Measurements from ENCODE around the gene FCGR1A.
"Not testable (repeated sequence)": the region's sequence is repeated elsewhere in the genome, so short reads cannot be mapped to it uniquely, and the experiment has no call there.

DNA sequence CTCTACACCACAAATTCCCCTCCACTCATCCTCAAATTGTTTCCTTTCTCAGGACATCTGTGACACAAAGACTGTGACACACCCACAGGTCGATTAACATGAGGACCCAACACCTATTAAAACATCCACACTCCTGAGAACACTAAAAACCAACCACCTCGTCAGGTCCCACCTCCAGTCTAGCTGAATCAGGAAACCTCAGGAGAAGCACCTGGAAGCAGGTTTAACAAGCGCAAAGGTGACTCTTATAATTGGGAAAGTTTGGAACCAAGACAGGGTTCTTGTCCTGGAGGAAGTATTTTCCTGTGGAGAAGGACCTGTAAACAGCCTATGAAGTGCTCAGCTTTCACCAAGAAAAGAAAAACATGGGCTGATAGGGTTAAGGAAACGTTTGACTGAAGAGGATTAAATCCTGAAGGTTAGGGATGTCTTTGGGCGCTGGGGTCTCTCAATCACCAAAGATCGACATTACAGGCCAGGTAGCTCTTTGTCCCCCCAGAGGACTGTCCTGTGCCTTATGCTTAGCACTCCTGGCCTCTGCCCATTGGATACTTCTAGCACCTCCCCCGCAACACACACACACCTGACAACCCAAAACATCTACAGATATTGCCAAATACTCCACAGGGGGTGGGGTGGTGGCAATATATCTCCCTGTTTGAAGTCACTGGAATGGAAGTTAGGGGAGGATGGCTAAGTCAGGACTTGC, 28.4 kb downstream of the FCGR1A start:
- 0 out of 2 replicates have a peak, but pooled peaks have one; percentile 32 for TF ChIP-seq POLR2AphosphoS5 (IDR thresholded peaks at IDR 0.05; ENCODE audit: low read depth, low read length)
- not testable (repeated sequence) for TF ChIP-seq POLR2A (IDR thresholded peaks at IDR 0.05; ENCODE audit: borderline replicate concordance, extremely low read depth, insufficient read depth, insufficient read length); EZH2 (IDR thresholded peaks at IDR 0.05); FOSL1 (IDR thresholded peaks at IDR 0.05; ENCODE audit: low read depth); YY1 (IDR thresholded peaks at IDR 0.05; ENCODE audit: extremely low read depth, insufficient replicate concordance, low read depth, low read length)
- TF ChIP-seq, protein P1, sequence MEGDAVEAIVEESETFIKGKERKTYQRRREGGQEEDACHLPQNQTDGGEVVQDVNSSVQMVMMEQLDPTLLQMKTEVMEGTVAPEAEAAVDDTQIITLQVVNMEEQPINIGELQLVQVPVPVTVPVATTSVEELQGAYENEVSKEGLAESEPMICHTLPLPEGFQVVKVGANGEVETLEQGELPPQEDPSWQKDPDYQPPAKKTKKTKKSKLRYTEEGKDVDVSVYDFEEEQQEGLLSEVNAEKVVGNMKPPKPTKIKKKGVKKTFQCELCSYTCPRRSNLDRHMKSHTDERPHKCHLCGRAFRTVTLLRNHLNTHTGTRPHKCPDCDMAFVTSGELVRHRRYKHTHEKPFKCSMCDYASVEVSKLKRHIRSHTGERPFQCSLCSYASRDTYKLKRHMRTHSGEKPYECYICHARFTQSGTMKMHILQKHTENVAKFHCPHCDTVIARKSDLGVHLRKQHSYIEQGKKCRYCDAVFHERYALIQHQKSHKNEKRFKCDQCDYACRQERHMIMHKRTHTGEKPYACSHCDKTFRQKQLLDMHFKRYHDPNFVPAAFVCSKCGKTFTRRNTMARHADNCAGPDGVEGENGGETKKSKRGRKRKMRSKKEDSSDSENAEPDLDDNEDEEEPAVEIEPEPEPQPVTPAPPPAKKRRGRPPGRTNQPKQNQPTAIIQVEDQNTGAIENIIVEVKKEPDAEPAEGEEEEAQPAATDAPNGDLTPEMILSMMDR (IDR thresholded peaks at IDR 0.05 in 2 of 3, conservative IDR thresholded peaks at IDR 0.05 in 1 of 3; ENCODE audit: borderline replicate concordance in 1 of 3, insufficient read depth in 1 of 3, low read depth in 2 of 3, low read length in 2 of 3): not testable (repeated sequence)
- TF ChIP-seq, protein P2, sequence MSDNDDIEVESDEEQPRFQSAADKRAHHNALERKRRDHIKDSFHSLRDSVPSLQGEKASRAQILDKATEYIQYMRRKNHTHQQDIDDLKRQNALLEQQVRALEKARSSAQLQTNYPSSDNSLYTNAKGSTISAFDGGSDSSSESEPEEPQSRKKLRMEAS (IDR thresholded peaks at IDR 0.05): not testable (repeated sequence)

Data from HCT116 (cell line).